Astrocyte (in vitro differentiated cells and primary cell): Measurements from ENCODE around the gene DLST. TPM values are rescaled to one million over a fixed set of nuclear protein-coding genes. Genes with fewer than 3 reads are reported as not detected.
A peak's percentile ranks its signal among the peaks of the same experiment; 100 is the strongest.

Experiments used
- DNase-seq: peaks from one replicate; pipeline ENCODE4 v3.0.0-alpha.2; 2010; ENCODE audit warnings: low read depth
- FAIRE-seq: peaks from 2 replicates; lab custom pipeline; 2011; peaks lifted over from hg19 to GRCh38; lab: Jason Lieb, UNC
- H2AFZ ChIP-seq: 2 replicates; pipeline ENCODE4 v1.6.0; 2012; ENCODE audit warnings: low read depth, low read length, inconsistent platforms
- H3K27ac ChIP-seq: 2 replicates; pipeline ENCODE4 v1.5.1; 2011; ENCODE audit warnings: low read depth, low read length, inconsistent platforms
- H3K27me3 ChIP-seq: 2 replicates; pipeline ENCODE4 v1.6.0; 2011; ENCODE audit warnings: low read length, inconsistent platforms; ENCODE audit not compliant: insufficient read depth
- H3K36me3 ChIP-seq: 2 replicates; pipeline ENCODE4 v1.5.1; 2011; ENCODE audit warnings: low read length, inconsistent platforms; ENCODE audit not compliant: insufficient read depth
- H3K4me1 ChIP-seq: 2 replicates; pipeline ENCODE4 v1.5.1; 2011; ENCODE audit warnings: low read length, inconsistent platforms; ENCODE audit not compliant: insufficient read depth
- H3K4me2 ChIP-seq: 2 replicates; pipeline ENCODE4 v1.6.0; 2012; ENCODE audit warnings: low read length, inconsistent platforms
- H3K4me3 ChIP-seq: 2 replicates; pipeline ENCODE4 v1.5.1; 2011; ENCODE audit warnings: low read depth, mild to moderate bottlenecking, low read length, inconsistent platforms; ENCODE audit not compliant: insufficient read depth
- H3K79me2 ChIP-seq: 2 replicates; pipeline ENCODE4 v1.6.0; 2012; ENCODE audit warnings: mild to moderate bottlenecking, low read length, inconsistent platforms; ENCODE audit not compliant: insufficient read depth
- H3K9ac ChIP-seq: 2 replicates; pipeline ENCODE4 v1.6.0; 2012; ENCODE audit warnings: mild to moderate bottlenecking, low read length, inconsistent platforms
- H3K9me3 ChIP-seq: 2 replicates; pipeline ENCODE4 v1.5.1; 2012; ENCODE audit warnings: low read depth, mild to moderate bottlenecking, low read length, inconsistent platforms; ENCODE audit not compliant: insufficient read depth
- H4K20me1 ChIP-seq: 2 replicates; pipeline ENCODE4 v1.6.0; 2012; ENCODE audit warnings: low read length, inconsistent platforms; ENCODE audit not compliant: insufficient read depth
- H3K27ac Mint-ChIP-seq: one replicate; pipeline ENCODE4 v1.8.0; 2021; ENCODE audit warnings: mild to moderate bottlenecking, mixed read lengths; ENCODE audit not compliant: unreplicated experiment
- H3K27me3 Mint-ChIP-seq: one replicate; pipeline ENCODE4 v1.8.0; 2021; ENCODE audit warnings: low read depth, mixed read lengths; ENCODE audit not compliant: unreplicated experiment
- H3K36me3 Mint-ChIP-seq: one replicate; pipeline ENCODE4 v1.8.0; 2021; ENCODE audit warnings: low read depth, mixed read lengths; ENCODE audit not compliant: unreplicated experiment
- H3K4me1 Mint-ChIP-seq: one replicate; pipeline ENCODE4 v1.8.0; 2021; ENCODE audit warnings: low read depth, mixed read lengths; ENCODE audit not compliant: unreplicated experiment
- H3K4me3 Mint-ChIP-seq: one replicate; pipeline ENCODE4 v1.8.0; 2021; ENCODE audit warnings: mild to moderate bottlenecking, moderate library complexity, mixed read lengths; ENCODE audit not compliant: unreplicated experiment
- H3K9me3 Mint-ChIP-seq: one replicate; pipeline ENCODE4 v1.8.0; 2021; ENCODE audit warnings: mild to moderate bottlenecking, mixed read lengths; ENCODE audit not compliant: unreplicated experiment
- CTCF ChIP-seq: IDR thresholded peaks from 2 replicates; pipeline ENCODE4 v1.5.1; 2011; ENCODE audit warnings: low read depth, mild to moderate bottlenecking, inconsistent platforms, low read length, moderate library complexity; ENCODE audit not compliant: insufficient read depth
- EZH2 ChIP-seq: IDR thresholded peaks from 2 replicates; pipeline ENCODE4 v1.6.1; 2012; ENCODE audit warnings: mild to moderate bottlenecking, low read length, inconsistent platforms; ENCODE audit not compliant: insufficient read depth
- total RNA-seq: library from RNA; stranded (reverse); gene quantifications from 2 replicates; pipeline ENCODE4 v1.2.1, GENCODE V29; 2021

The DLST gene
- total RNA-seq, 1 donor from 2014 or later: 90.6 TPM

GRCh38 chr14:74922752-74923401 lies 41.2 kb downstream of the DLST start, which contains the start of gene RPS6KL1:
Gene RPS6KL1 (minus strand): TSS chr14:74923260. CDS start chr14:74921541, 1,719 bp downstream.
- Mint-ChIP-seq H3K9me3 (no peaks in the 10 kb centered on the region), H3K4me3 (peak within 1 kb of the TSS; percentile 60), H3K36me3 (no peaks in the 10 kb centered on the region), H3K27me3 (peaks cover 20% of the 10 kb centered on the region), H3K27ac (no peak within 1 kb of the TSS), H3K4me1 (peaks cover 3% of the 10 kb centered on the region)
- H3K4me1 ChIP-seq: peaks cover 8% of the 10 kb centered on the region
- peak within 1 kb of the TSS; percentile 91 for H2AFZ ChIP-seq
- no peaks in the 10 kb centered on the region for H4K20me1 ChIP-seq
- DNase-seq (peak; percentile 52), FAIRE-seq (no peak)
- no peak within 1 kb of the TSS for H3K27ac ChIP-seq
- peak within 1 kb of the TSS; percentile 85 for H3K4me2 ChIP-seq
- no peaks in the 10 kb centered on the region for H3K79me2 ChIP-seq
- H3K36me3 ChIP-seq: no peaks in the 10 kb centered on the region
- H3K4me3 ChIP-seq: peak within 1 kb of the TSS; percentile 62
- TF ChIP-seq EZH2: no peak
- no peak for TF ChIP-seq CTCF
- H3K27me3 ChIP-seq: peaks cover 6% of the 10 kb centered on the region
- peak within 1 kb of the TSS; percentile 78 for H3K9ac ChIP-seq
- H3K9me3 ChIP-seq: no peaks in the 10 kb centered on the region

GRCh38 chr14:74924061-74924460 lies 42.3 kb downstream of the DLST start:
- FAIRE-seq: no peak
- no peaks in the 10 kb centered on the region for H4K20me1 ChIP-seq
- H2AFZ ChIP-seq: no peak overlapping the region
- no peak overlapping the region for H3K4me2 ChIP-seq
- DNase-seq: no peak
- Mint-ChIP-seq H3K9me3 (no peaks in the 10 kb centered on the region), H3K27ac (no peak overlapping the region), H3K36me3 (no peaks in the 10 kb centered on the region), H3K27me3 (peaks cover 20% of the 10 kb centered on the region), H3K4me3 (peak overlapping the region; percentile 50), H3K4me1 (peaks cover 3% of the 10 kb centered on the region)
- H3K27ac ChIP-seq: no peak overlapping the region
- no peaks in the 10 kb centered on the region for H3K9me3 ChIP-seq
- no peaks in the 10 kb centered on the region for H3K79me2 ChIP-seq
- H3K4me1 ChIP-seq: peaks cover 8% of the 10 kb centered on the region
- H3K9ac ChIP-seq: no peak overlapping the region
- no peak for TF ChIP-seq EZH2
- no peak for TF ChIP-seq CTCF
- no peak overlapping the region for H3K4me3 ChIP-seq
- H3K36me3 ChIP-seq: no peaks in the 10 kb centered on the region
- peaks cover 6% of the 10 kb centered on the region for H3K27me3 ChIP-seq

- no peak overlapping the region for H2AFZ ChIP-seq
- no peaks in the 10 kb centered on the region for H3K9me3 ChIP-seq
- no peaks in the 10 kb centered on the region for H3K36me3 ChIP-seq
- Mint-ChIP-seq H3K4me3 (no peak overlapping the region), H3K36me3 (no peaks in the 10 kb centered on the region), H3K27me3 (peaks cover 19% of the 10 kb centered on the region), H3K4me1 (peaks cover under 1% of the 10 kb centered on the region), H3K27ac (no peak overlapping the region), H3K9me3 (no peaks in the 10 kb centered on the region)
- H3K9ac ChIP-seq: no peak overlapping the region
- H3K27ac ChIP-seq: no peak overlapping the region
- no peaks in the 10 kb centered on the region for H4K20me1 ChIP-seq
- H3K4me1 ChIP-seq: no peaks in the 10 kb centered on the region
- no peak overlapping the region for H3K4me3 ChIP-seq
- H3K27me3 ChIP-seq: peaks cover 7% of the 10 kb centered on the region
- no peak overlapping the region for H3K4me2 ChIP-seq
- TF ChIP-seq CTCF: no peak
- no peak for FAIRE-seq
- no peak for DNase-seq
- H3K79me2 ChIP-seq: no peaks in the 10 kb centered on the region
Measured at GRCh38 chr14:74927225-74927624, 45.5 kb downstream of the DLST start.
